Endometrial microvascular endothelial cells (primary cell): ENCODE measurements around the gene SF3B4. TPM values are rescaled to one million over a fixed set of nuclear protein-coding genes. Genes with fewer than 3 reads are reported as not detected.

Experiments
- total RNA-seq: library from RNA; depleted of rRNA; stranded (reverse); fragments of >200 nt; gene quantifications from one replicate; pipeline ENCODE4 v1.2.3, GENCODE V29; 2015; ENCODE audit errors: inconsistent ontology term

The SF3B4 gene
- total RNA-seq, 1 donor from 2014 or later = 30.8 TPM

Other genes with a start within 250 kb of the SF3B4 start
- gene FCGR1A, start 145.1 kb downstream of the SF3B4 start, total RNA-seq = not detected
- gene BOLA1, start 28.2 kb downstream of the SF3B4 start, total RNA-seq = 11.0 TPM
- gene SV2A, start 10.0 kb downstream of the SF3B4 start, total RNA-seq = 1.9 TPM
- gene MTMR11, start 9.1 kb upstream of the SF3B4 start, total RNA-seq = 5.7 TPM
- 8.0 TPM for gene OTUD7B, start 82.9 kb upstream of the SF3B4 start, total RNA-seq
- gene VPS45, start 140.0 kb upstream of the SF3B4 start, total RNA-seq = 23.4 TPM
- gene PLEKHO1, start 222.1 kb upstream of the SF3B4 start, total RNA-seq = 45.3 TPM